SK-N-SH (cell line): Measurements from ENCODE around the gene PET100. TPM values are rescaled to one million over a fixed set of nuclear protein-coding genes. Genes with fewer than 3 reads are reported as not detected.

ENCODE experiments used
- CTCF ChIA-PET: fragments of 300-600, 350-600 bp; formaldehyde crosslinking; extraction: SDS; loops from one replicate; lab custom pipeline; 2021; lab: Yijun Ruan, JAX
- POLR2A ChIA-PET: fragments of 350-600 bp; sonication (Branson Sonifier 250); formaldehyde crosslinking; extraction: SDS; loops from one replicate; lab custom pipeline; 2020; ENCODE audit warnings: antibody characterized with exemption, inconsistent platforms; lab: Yijun Ruan, JAX
- DNase-seq: peaks from one replicate; pipeline ENCODE4 v3.0.0; 2012
- H2AFZ ChIP-seq: fragments of 200-600 bp; sonication (generic); 2 replicates; pipeline ENCODE4 v1.8.1; 2016; ENCODE audit warnings: antibody characterized with exemption, mild to moderate bottlenecking, low read depth
- H3F3A ChIP-seq: fragments of 200-600 bp; sonication (generic); replicated peaks from 2 replicates; pipeline ENCODE3; 2016; ENCODE audit warnings: antibody characterized with exemption, mild to moderate bottlenecking; ENCODE audit not compliant: insufficient read depth
- H3K27ac ChIP-seq, 2 experiments: fragments of 200-500 bp in 1 of 2; fragments of 200-600 bp in 1 of 2; sonication (Bioruptor generic) in 1 of 2; sonication (generic), shearing (Covaris generic) in 1 of 2; 2 replicates each; pipeline versions ENCODE4 v1.5.1 to v1.6.1; 2014 to 2016; ENCODE audit warnings: low read depth in 2 of 2, inconsistent platforms in 1 of 2, low read length in 1 of 2, mild to moderate bottlenecking in 1 of 2, mixed read lengths in 1 of 2
- H3K27me3 ChIP-seq: fragments of 200-600 bp; sonication (generic), shearing (Covaris generic); 2 replicates; pipeline ENCODE4 v1.6.1; 2016; ENCODE audit warnings: mixed run types; ENCODE audit not compliant: insufficient read depth
- H3K36me3 ChIP-seq, 2 experiments: fragments of 200-500 bp in 1 of 2; fragments of 200-600 bp in 1 of 2; sonication (Bioruptor generic) in 1 of 2; sonication (generic) in 1 of 2; replicated peaks in 1 of 2; 2 replicates each; pipeline versions ENCODE3 to v1.5.1; 2014 to 2016; ENCODE audit warnings: low read length in 1 of 2, mild to moderate bottlenecking in 1 of 2; ENCODE audit not compliant: insufficient read depth in 2 of 2, control insufficient read depth in 1 of 2
- H3K4me1 ChIP-seq, 2 experiments: fragments of 200-500 bp in 1 of 2; fragments of 200-600 bp in 1 of 2; sonication (Bioruptor generic) in 1 of 2; sonication (generic), shearing (Covaris generic) in 1 of 2; 2 replicates each; pipeline versions ENCODE4 v1.5.1 to v1.6.1; 2014 to 2016; ENCODE audit warnings: low read depth in 1 of 2, low read length in 1 of 2, mixed run types in 1 of 2; ENCODE audit not compliant: insufficient read depth in 2 of 2, control insufficient read depth in 1 of 2
- H3K4me2 ChIP-seq: fragments of 200-600 bp; sonication (generic), shearing (Covaris generic); 2 replicates; pipeline ENCODE4 v1.6.1; 2017; ENCODE audit warnings: mixed run types
- H3K4me3 ChIP-seq, 2 experiments: fragments of 200-500 bp in 1 of 2; fragments of 200-600 bp in 1 of 2; sonication (Bioruptor generic) in 1 of 2; sonication (generic), shearing (Covaris generic) in 1 of 2; 2 replicates each; pipeline versions ENCODE4 v1.5.1 to v1.8.1; 2014 to 2016; ENCODE audit warnings: low read depth in 2 of 2, inconsistent platforms in 1 of 2, low read length in 1 of 2, mild to moderate bottlenecking in 1 of 2, mixed read lengths in 1 of 2, moderate library complexity in 1 of 2
- H3K79me2 ChIP-seq: fragments of 200-600 bp; sonication (generic); 2 replicates; pipeline ENCODE4 v1.8.1; 2017; ENCODE audit warnings: mild to moderate bottlenecking; ENCODE audit not compliant: insufficient read depth
- H3K9ac ChIP-seq: fragments of 200-600 bp; sonication (generic); 2 replicates; pipeline ENCODE4 v1.6.1; 2017; ENCODE audit warnings: mixed run types
- H3K9me2 ChIP-seq: fragments of 200-600 bp; sonication (generic); 2 replicates; pipeline ENCODE4 v1.6.1; 2017; ENCODE audit warnings: mixed run types
- H3K9me3 ChIP-seq: fragments of 200-600 bp; sonication (generic); 2 replicates; pipeline ENCODE4 v1.6.1; 2017; ENCODE audit warnings: mixed run types, mild to moderate bottlenecking, moderate library complexity
- H4K20me1 ChIP-seq: fragments of 200-600 bp; sonication (generic); 2 replicates; pipeline ENCODE4 v1.6.1; 2017; ENCODE audit warnings: mild to moderate bottlenecking, mixed run types; ENCODE audit not compliant: insufficient read depth
- CTCF ChIP-seq: fragments of 200-600 bp; sonication (generic); IDR thresholded peaks from 2 replicates; pipeline ENCODE4 v1.6.1; 2017; ENCODE audit warnings: antibody characterized with exemption, mild to moderate bottlenecking, moderate library complexity
- ELF1 ChIP-seq: IDR thresholded peaks from 2 replicates; pipeline ENCODE4 v1.4.0; 2012
- EZH2phosphoT487 ChIP-seq: fragments of 200-600 bp; sonication (generic); IDR thresholded peaks from 2 replicates; pipeline ENCODE4 v1.6.1; 2017; ENCODE audit warnings: low read depth, mixed run types, mild to moderate bottlenecking, antibody characterized with exemption, moderate library complexity, borderline replicate concordance
- FOXM1 ChIP-seq: IDR thresholded peaks from 2 replicates; pipeline ENCODE4 v1.4.0; 2012; ENCODE audit warnings: low read depth, mild to moderate bottlenecking
- GATA2 ChIP-seq: sonication (generic); formaldehyde crosslinking; IDR thresholded peaks from 2 replicates; pipeline ENCODE4 v1.5.0; 2020; ENCODE audit warnings: mild to moderate bottlenecking, missing genetic modification reagents
- MAX ChIP-seq: IDR thresholded peaks from 2 replicates; pipeline ENCODE4 v1.4.0; 2012; ENCODE audit warnings: low read depth
- MXI1 ChIP-seq: IDR thresholded peaks from 2 replicates; pipeline ENCODE4 v1.6.1; 2012; ENCODE audit warnings: mild to moderate bottlenecking, low read depth, low read length, improper control_type of control experiment
- RAD21 ChIP-seq: IDR thresholded peaks from 2 replicates; pipeline ENCODE4 v1.6.1; 2012; ENCODE audit warnings: mild to moderate bottlenecking, low read length
- REST ChIP-seq: IDR thresholded peaks from 2 replicates; pipeline ENCODE4 v1.6.1; 2012; ENCODE audit warnings: mild to moderate bottlenecking, low read depth, low read length, moderate library complexity
- RFX5 ChIP-seq: IDR thresholded peaks from 2 replicates; pipeline ENCODE4 v1.6.1; 2012; ENCODE audit warnings: mild to moderate bottlenecking, improper control_type of control experiment, low read length
- WGBS: methylation state at CpG from one replicate; pipeline ENCODE4 v1.1.6; 2017; ENCODE audit warnings: low lambda C conversion rate; 5-methylcytosine and 5-hydroxymethylcytosine counted together
- polyA plus RNA-seq, 3 experiments: library from polyadenylated mRNA; depleted of rRNA; stranded (reverse); fragments of >200 nt; gene quantifications; 2 replicates each; pipeline ENCODE4 v1.2.3, GENCODE V29; 2012
- TF ChIP-seq, protein P1 (sequence below): fragments of 150-350 bp; IDR thresholded peaks from 2 replicates; pipeline ENCODE4 v1.6.1; 2017; ENCODE audit warnings: antibody characterized with exemption, low read length, low read depth, borderline replicate concordance

PET100 gene
- polyA plus RNA-seq, 1 of the 3 experiments (the other 2 are of a cell fraction): 48.1 TPM

GRCh38 chr19:7677669-7678311, 48.2 kb downstream of the PET100 start:
- Histone ChIP-seq H3K79me2 (peaks cover 14% of the 10 kb centered on the region), H3K9me2 (no peaks in the 10 kb centered on the region), H2AFZ (no peak overlapping the region), H3K9ac (no peak overlapping the region), H3K4me2 (no peak overlapping the region), H3K4me3 (no peak overlapping the region), H3K36me3 (peaks cover 0 to 4% of the 10 kb centered on the region in 2 experiments), H4K20me1 (no peaks in the 10 kb centered on the region), H3K9me3 (no peaks in the 10 kb centered on the region), H3K4me1 (peaks cover 0 to 13% of the 10 kb centered on the region in 2 experiments; a peak in 1 of 4 replicates), H3F3A (no peaks in the 10 kb centered on the region), H3K27me3 (peaks cover 36% of the 10 kb centered on the region), H3K27ac (no peak overlapping the region)
- ChIA-PET CTCF (interaction anchor here (0.7 to 3.8 kb wide), 8 partner anchors 25 to 323 kb away, joined by 3 to 22 read pairs (median 6); no protein-coding TSS in a partner anchor), POLR2A (no interaction called here)
- TF ChIP-seq MXI1 (no peak), GATA2 (CRISPR knock-in tag) (no peak), EZH2phosphoT487 (no peak), FOXM1 (no peak), REST (no peak), MAX (no peak), RAD21 (no peak), ELF1 (no peak), RFX5 (no peak), CTCF (no peak)
- TF ChIP-seq, protein P1, sequence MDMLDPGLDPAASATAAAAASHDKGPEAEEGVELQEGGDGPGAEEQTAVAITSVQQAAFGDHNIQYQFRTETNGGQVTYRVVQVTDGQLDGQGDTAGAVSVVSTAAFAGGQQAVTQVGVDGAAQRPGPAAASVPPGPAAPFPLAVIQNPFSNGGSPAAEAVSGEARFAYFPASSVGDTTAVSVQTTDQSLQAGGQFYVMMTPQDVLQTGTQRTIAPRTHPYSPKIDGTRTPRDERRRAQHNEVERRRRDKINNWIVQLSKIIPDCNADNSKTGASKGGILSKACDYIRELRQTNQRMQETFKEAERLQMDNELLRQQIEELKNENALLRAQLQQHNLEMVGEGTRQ: no peak
- no peak for DNase-seq
- 7% methylated on average over 12 of the region's 12 CpGs for WGBS
